GF-D8 (cell line): ENCODE results near the gene MEI1.
A peak's percentile ranks its signal among the peaks of the same experiment; 100 is the strongest.
"Not testable (repeated sequence)": the region's sequence is repeated elsewhere in the genome, so short reads cannot be mapped to it uniquely, and the experiment has no call there.

ENCODE experiments used
- DNase-seq: peaks from one replicate; lab custom pipeline; 2025; lab: John Stamatoyannopoulos, UW

The MEI1 gene

GRCh38 chr22:41821471-41822316 is 122.4 kb downstream of the MEI1 start:
- DNase-seq, result no peak

GRCh38 chr22:41822317-41823057 is 123.2 kb downstream of the MEI1 start:
- DNase-seq, result peak; percentile 8

- no peak for DNase-seq
These were observed 124.5 kb downstream of the MEI1 start for GRCh38 chr22:41823797-41824196.

- DNase-seq, result no peak
These were observed 126.1 kb downstream of the MEI1 start for GRCh38 chr22:41825376-41825775.

- no peak for DNase-seq
These were observed 126.7 kb downstream of the MEI1 start for GRCh38 chr22:41826021-41826420.

- no peak for DNase-seq
These were observed 127.4 kb downstream of the MEI1 start for GRCh38 chr22:41826430-41827383.

- no peak for DNase-seq
These were observed 128.4 kb downstream of the MEI1 start for GRCh38 chr22:41827671-41828070.

- no peak for DNase-seq
These were observed 129.2 kb downstream of the MEI1 start for GRCh38 chr22:41828516-41828915.

- DNase-seq, result no peak
These were observed 130.9 kb downstream of the MEI1 start for GRCh38 chr22:41830174-41830573.

- peak; percentile 62 for DNase-seq
These were observed 132.1 kb downstream of the MEI1 start for GRCh38 chr22:41831383-41831782.

GRCh38 chr22:41831828-41832552 is 132.7 kb downstream of the MEI1 start:
- DNase-seq, result peak; percentile 9

- DNase-seq, result peak; percentile 99
These were observed 133.5 kb downstream of the MEI1 start, which contains the start of gene SREBF2 for GRCh38 chr22:41832553-41833368. Gene SREBF2, plus strand, starts transcription at chr22:41833105. Its CDS starts 166 bp downstream, at chr22:41833271.

- DNase-seq, result no peak
These were observed 134.2 kb downstream of the MEI1 start for GRCh38 chr22:41833369-41834004.

GRCh38 chr22:41834005-41834944 is 135.0 kb downstream of the MEI1 start:
- no peak for DNase-seq

- DNase-seq, result not testable (repeated sequence)
These were observed 136.2 kb downstream of the MEI1 start for GRCh38 chr22:41835462-41835861.

- no peak for DNase-seq
These were observed 137.2 kb downstream of the MEI1 start for GRCh38 chr22:41836551-41836950.

GRCh38 chr22:41838842-41839618 is 139.7 kb downstream of the MEI1 start:
- DNase-seq, result no peak

GRCh38 chr22:41840216-41840615 is 140.9 kb downstream of the MEI1 start:
- no peak for DNase-seq
